Measurements from ENCODE around the gene SLX9.

- TF ChIP-seq CTCF (IDR thresholded peaks at IDR 0.05; ENCODE audit: low read depth, low read length, poor library complexity, severe bottlenecking) (no peak), EZH2phosphoT487 (IDR thresholded peaks at IDR 0.05; ENCODE audit: borderline replicate concordance, low read length) (no peak)
Observed at GRCh38 chr21:44980562-44981489, 41.0 kb downstream of the SLX9 start.
